CD4-positive, alpha-beta T cell (primary cell): ENCODE data around the gene RBM17. TPM values are rescaled to one million over a fixed set of nuclear protein-coding genes. Genes with fewer than 3 reads are reported as not detected.

Experiments used
- ATAC-seq: fragments of 200-7000 bp; cut with Tn5 transposase; one replicate; pipeline ENCODE4 v1.10.0; 2022; ENCODE audit warnings: mild to moderate bottlenecking; ENCODE audit not compliant: poor library complexity
- CTCF ChIA-PET: fragments of 350-600 bp; sonication (Branson Sonifier 250); formaldehyde crosslinking; loops from one replicate; lab custom pipeline; 2021; ENCODE audit warnings: antibody characterized with exemption, inconsistent platforms; lab: Charles Lee
- POLR2A ChIA-PET: fragments of 350-600 bp; sonication (Branson Sonifier 250); formaldehyde crosslinking; loops from one replicate; lab custom pipeline; 2021; ENCODE audit warnings: antibody characterized with exemption, inconsistent platforms; lab: Charles Lee
- DNase-seq, 14 experiments: peaks; one replicate each; pipeline ENCODE4 v3.0.0-alpha.2; 2013 to 2020; ENCODE audit warnings: mixed read lengths in 2 of 14
- H3K27ac ChIP-seq, 2 donors: one replicate each; pipeline versions ENCODE4 v1.5.1 to v1.7.0; 2013; ENCODE audit warnings: low read length in 2 of 2, low read depth in 1 of 2, mild to moderate bottlenecking in 1 of 2
- H3K27me3 ChIP-seq, 2 experiments: 1 replicate in 1 of 2; 2 replicates in 1 of 2; pipeline versions ENCODE4 v1.6.1 to v1.7.0; 2013; ENCODE audit warnings: low read length in 2 of 2, control low read depth in 1 of 2, mild to moderate bottlenecking in 1 of 2, moderate library complexity in 1 of 2; ENCODE audit not compliant: insufficient read depth in 2 of 2, control insufficient read depth in 1 of 2
- H3K36me3 ChIP-seq: one replicate; pipeline ENCODE4 v1.6.1; 2013; ENCODE audit warnings: low read length, control low read depth; ENCODE audit not compliant: insufficient read depth
- H3K4me1 ChIP-seq: one replicate; pipeline ENCODE4 v1.6.1; 2013; ENCODE audit warnings: low read length, control low read depth; ENCODE audit not compliant: insufficient read depth
- H3K4me3 ChIP-seq: one replicate; pipeline ENCODE4 v1.5.1; 2013; ENCODE audit warnings: mild to moderate bottlenecking, low read length, moderate library complexity
- H3K9me3 ChIP-seq, 2 experiments: 1 replicate in 1 of 2; 2 replicates in 1 of 2; pipeline versions ENCODE4 v1.6.1 to v1.7.0; 2013; ENCODE audit warnings: low read length in 2 of 2, mild to moderate bottlenecking in 2 of 2, control low read depth in 1 of 2, moderate library complexity in 1 of 2; ENCODE audit not compliant: control insufficient read depth in 1 of 2, insufficient read depth in 1 of 2
- H3K27ac Mint-ChIP-seq: one replicate; pipeline ENCODE4 v1.8.0; 2020; ENCODE audit warnings: mixed read lengths
- H3K27me3 Mint-ChIP-seq: one replicate; pipeline ENCODE4 v1.8.0; 2021; ENCODE audit warnings: mixed read lengths
- H3K36me3 Mint-ChIP-seq: one replicate; pipeline ENCODE4 v1.8.0; 2021; ENCODE audit warnings: low read depth, mixed read lengths
- H3K4me1 Mint-ChIP-seq: one replicate; pipeline ENCODE4 v1.8.0; 2021; ENCODE audit warnings: low read depth, mixed read lengths
- H3K4me3 Mint-ChIP-seq: one replicate; pipeline ENCODE4 v1.8.0; 2020; ENCODE audit warnings: mild to moderate bottlenecking, mixed read lengths
- H3K9me3 Mint-ChIP-seq: one replicate; pipeline ENCODE4 v1.8.0; 2020; ENCODE audit warnings: mixed read lengths
- CTCF ChIP-seq: fragments of 200-600 bp; IDR thresholded peaks from one replicate; pipeline ENCODE4 v1.8.0; 2022; ENCODE audit warnings: antibody characterized with exemption, mild to moderate bottlenecking
- intact Hi-C, 2 experiments: fragments of 100-400 bp; cut with DNase I in 1 of 2; cut with micrococcal nuclease in 1 of 2; formaldehyde crosslinking; loops; one replicate each; pipeline versions ENCODE4 v1.15.1 to v1.9.0; 2023 to 2025; cut with DNase I, micrococcal nuclease
- total RNA-seq, 174 experiments: library from RNA in 2 of 174; stranded (reverse) in 2 of 174; gene quantifications; one replicate each; pipeline ENCODE4 v1.2.3 and lab custom pipeline; 2021 to 2026

RBM17 gene
- total RNA-seq, 2 experiments from 2014 or later = 143 to 150 TPM

- H3K27ac ChIP-seq = no peak overlapping the region
- Mint-ChIP-seq H3K27me3 (no peaks in the 10 kb centered on the region), H3K36me3 (no peaks in the 10 kb centered on the region), H3K9me3 (no peaks in the 10 kb centered on the region), H3K27ac (peak overlapping the region; percentile 69), H3K4me3 (peak overlapping the region; percentile 72), H3K4me1 (peaks cover 35% of the 10 kb centered on the region)
- CTCF ChIA-PET = interaction anchor here (0.9 to 1.7 kb wide), 3 partner anchors 16 to 68 kb away, joined by 3 to 5 read pairs (median 4); partner anchors contain the start of gene PFKFB3
- TF ChIP-seq CTCF = no peak
- H3K36me3 ChIP-seq = no peaks in the 10 kb centered on the region
- H3K4me3 ChIP-seq = no peak overlapping the region
- H3K27me3 ChIP-seq = no peaks in the 10 kb centered on the region
- DNase-seq (peak in 4 of 14 experiments; percentile 39 to 75 (median 70)), ATAC-seq (peak; percentile 66)
- POLR2A ChIA-PET = interaction anchor here (1.5 to 2.4 kb wide), 4 partner anchors 9 to 275 kb away, joined by 3 to 14 read pairs (median 6); no protein-coding TSS in a partner anchor
- intact Hi-C loops = no loop called here
- H3K4me1 ChIP-seq = peaks cover 47% of the 10 kb centered on the region
- H3K9me3 ChIP-seq = no peaks in the 10 kb centered on the region
Observed at GRCh38 chr10:6135039-6135438, 46.2 kb downstream of the RBM17 start.

GRCh38 chr10:6135589-6136168, 46.8 kb downstream of the RBM17 start:
- H3K27me3 Mint-ChIP-seq = no peaks in the 10 kb centered on the region
- no peak for TF ChIP-seq CTCF
- no peaks in the 10 kb centered on the region for H3K9me3 ChIP-seq
- H3K36me3 ChIP-seq = no peaks in the 10 kb centered on the region
- POLR2A ChIA-PET = interaction anchor here (1.5 to 2.4 kb wide), 4 partner anchors 9 to 275 kb away, joined by 3 to 14 read pairs (median 6); no protein-coding TSS in a partner anchor
- H3K27me3 ChIP-seq = no peaks in the 10 kb centered on the region
- no peak overlapping the region for H3K4me3 Mint-ChIP-seq
- no peak overlapping the region for H3K4me3 ChIP-seq
- H3K4me1 Mint-ChIP-seq = peaks cover 38% of the 10 kb centered on the region
- H3K36me3 Mint-ChIP-seq = no peaks in the 10 kb centered on the region
- ATAC-seq (no peak), DNase-seq (no peak)
- no peak overlapping the region for H3K27ac ChIP-seq
- peaks cover 47% of the 10 kb centered on the region for H3K4me1 ChIP-seq
- peak overlapping the region; percentile 69 for H3K27ac Mint-ChIP-seq
- CTCF ChIA-PET = interaction anchor here (0.9 to 1.7 kb wide), 4 partner anchors 16 to 67 kb away, joined by 3 to 5 read pairs (median 4); partner anchors contain the start of gene PFKFB3
- intact Hi-C loops = no loop called here
- H3K9me3 Mint-ChIP-seq = no peaks in the 10 kb centered on the region

GRCh38 chr10:6136215-6137201, 47.7 kb downstream of the RBM17 start:
- ChIA-PET POLR2A (interaction anchor here (0.5 to 2.4 kb wide), 6 partner anchors 8 to 274 kb away, joined by 3 to 14 read pairs (median 4); no protein-coding TSS in a partner anchor), CTCF (interaction anchor here (0.8 to 1.0 kb wide), 2 partner anchors 14 to 66 kb away, joined by 3 to 4 read pairs; partner anchors contain the start of gene PFKFB3)
- no peaks in the 10 kb centered on the region for H3K9me3 Mint-ChIP-seq
- intact Hi-C loops = no loop called here
- H3K27me3 ChIP-seq = no peaks in the 10 kb centered on the region
- H3K36me3 Mint-ChIP-seq = no peaks in the 10 kb centered on the region
- DNase-seq = peak in 3 of 14 experiments; percentile 31 to 42 (median 41)
- H3K4me1 ChIP-seq = peaks cover 49% of the 10 kb centered on the region
- H3K4me1 Mint-ChIP-seq = peaks cover 46% of the 10 kb centered on the region
- no peak for TF ChIP-seq CTCF
- H3K4me3 ChIP-seq = no peak overlapping the region
- no peak overlapping the region for H3K4me3 Mint-ChIP-seq
- no peaks in the 10 kb centered on the region for H3K27me3 Mint-ChIP-seq
- no peaks in the 10 kb centered on the region for H3K9me3 ChIP-seq
- ATAC-seq = peak; percentile 17
- H3K36me3 ChIP-seq = no peaks in the 10 kb centered on the region
- peak overlapping the region in 1 of 2 donors; percentile 38 for H3K27ac ChIP-seq
- no peak overlapping the region for H3K27ac Mint-ChIP-seq
